SIG-M5 (cell line): ENCODE results near the gene AREL1.

Experiments
- DNase-seq: peaks from one replicate; lab custom pipeline; 2025; lab: John Stamatoyannopoulos, UW

AREL1 gene

DNA sequence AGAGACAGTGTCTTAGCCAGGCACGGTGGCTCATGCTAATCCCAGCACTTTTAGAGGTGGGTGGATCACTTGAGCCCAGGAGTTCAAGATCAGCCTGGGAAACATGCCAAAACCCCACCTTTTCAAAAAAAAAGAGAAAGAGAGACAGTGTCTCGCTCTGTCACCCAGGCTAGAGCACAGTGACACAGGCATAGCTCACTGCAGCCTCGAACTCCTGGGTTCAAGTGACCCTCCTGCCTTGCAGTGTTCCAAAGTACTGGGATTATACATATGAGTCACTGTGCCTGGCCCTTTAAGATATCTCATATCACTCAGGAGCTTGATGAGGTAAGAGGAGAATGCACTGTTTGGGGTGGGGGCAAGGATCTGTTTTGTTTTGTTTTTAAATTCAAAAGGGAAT lies 52.7 kb downstream of the AREL1 start:
- no peak for DNase-seq

- DNase-seq, result no peak
Observed at GRCh38 chr14:74658535-74659131, 54.2 kb downstream of the AREL1 start.

DNA sequence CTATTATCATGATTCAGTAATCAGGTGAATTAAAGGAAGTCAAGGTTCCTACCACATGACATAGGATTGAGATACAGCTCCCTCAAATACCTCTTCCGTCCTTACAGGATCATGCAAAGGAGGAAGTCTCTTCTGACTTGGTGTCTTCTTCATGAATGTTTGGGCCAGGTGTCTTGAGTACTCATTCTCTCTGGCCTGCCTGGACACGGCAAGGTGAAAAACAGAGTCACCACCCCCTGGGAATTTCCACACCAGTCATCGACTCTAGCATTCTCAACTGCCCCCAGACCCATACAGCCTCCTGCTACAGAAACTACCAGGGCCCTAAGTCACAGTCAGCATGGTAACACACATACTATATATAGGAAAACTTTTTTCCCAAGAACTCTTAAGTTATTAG lies 55.9 kb downstream of the AREL1 start:
- no peak for DNase-seq

- no peak for DNase-seq
Observed at GRCh38 chr14:74655599-74656395, 57.1 kb downstream of the AREL1 start.

DNA sequence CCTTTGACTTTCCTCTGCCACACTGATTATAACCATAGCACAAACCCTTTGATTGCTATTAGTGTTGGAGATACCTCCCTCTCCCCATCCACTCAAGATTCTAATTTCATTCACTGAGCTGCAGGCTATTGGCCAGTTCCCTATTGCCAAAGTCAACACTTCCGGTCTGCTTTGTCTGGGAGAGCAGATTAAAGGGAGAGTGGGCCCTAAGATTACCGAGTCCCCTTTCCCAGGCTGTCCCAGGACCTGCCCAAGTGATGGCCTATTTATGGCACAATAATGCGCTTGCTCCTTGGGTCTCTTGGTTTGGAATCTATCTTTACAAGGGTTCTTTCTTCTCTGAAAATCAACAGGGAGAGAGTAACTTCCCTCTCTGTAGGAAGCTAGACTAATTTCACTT lies 57.9 kb downstream of the AREL1 start:
- DNase-seq, result no peak

DNA sequence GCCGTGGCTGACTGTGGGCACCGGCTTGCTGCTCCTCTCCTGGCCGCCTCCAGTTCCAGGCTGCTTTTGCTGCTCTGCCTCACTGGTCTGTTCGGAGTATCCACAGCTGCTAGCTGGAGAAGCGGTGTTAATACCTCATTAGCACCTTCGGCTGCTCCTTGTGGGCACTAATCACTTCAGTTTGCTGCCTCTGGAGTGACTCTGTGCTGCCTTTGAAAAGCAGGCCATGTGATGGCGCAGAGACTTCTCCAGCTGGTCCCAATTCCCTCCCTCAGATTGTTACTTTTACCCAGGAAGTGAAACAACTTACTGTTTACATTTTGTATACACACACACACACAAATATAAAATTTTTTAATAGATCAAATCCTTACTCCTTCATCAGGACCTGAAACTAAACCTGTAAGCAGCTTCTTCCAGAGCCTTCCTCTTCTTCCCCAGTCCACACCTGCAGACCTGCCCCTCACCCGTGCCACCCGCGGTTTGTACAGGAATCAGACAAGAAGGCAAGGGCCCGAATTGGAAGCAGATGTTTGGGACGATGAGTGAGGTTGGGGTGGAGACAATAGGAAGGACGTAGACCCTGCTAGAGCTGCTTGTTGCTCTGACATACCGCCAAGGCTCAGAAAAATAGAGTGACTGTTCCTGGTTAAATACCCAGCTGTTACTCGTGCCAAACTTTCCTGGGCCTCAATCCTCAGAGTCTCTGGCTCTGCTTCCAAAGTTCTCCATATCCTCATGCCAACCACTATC lies 59.3 kb downstream of the AREL1 start:
- no peak for DNase-seq

GRCh38 chr14:74652541-74652940 lies 60.3 kb downstream of the AREL1 start:
- no peak for DNase-seq

DNA sequence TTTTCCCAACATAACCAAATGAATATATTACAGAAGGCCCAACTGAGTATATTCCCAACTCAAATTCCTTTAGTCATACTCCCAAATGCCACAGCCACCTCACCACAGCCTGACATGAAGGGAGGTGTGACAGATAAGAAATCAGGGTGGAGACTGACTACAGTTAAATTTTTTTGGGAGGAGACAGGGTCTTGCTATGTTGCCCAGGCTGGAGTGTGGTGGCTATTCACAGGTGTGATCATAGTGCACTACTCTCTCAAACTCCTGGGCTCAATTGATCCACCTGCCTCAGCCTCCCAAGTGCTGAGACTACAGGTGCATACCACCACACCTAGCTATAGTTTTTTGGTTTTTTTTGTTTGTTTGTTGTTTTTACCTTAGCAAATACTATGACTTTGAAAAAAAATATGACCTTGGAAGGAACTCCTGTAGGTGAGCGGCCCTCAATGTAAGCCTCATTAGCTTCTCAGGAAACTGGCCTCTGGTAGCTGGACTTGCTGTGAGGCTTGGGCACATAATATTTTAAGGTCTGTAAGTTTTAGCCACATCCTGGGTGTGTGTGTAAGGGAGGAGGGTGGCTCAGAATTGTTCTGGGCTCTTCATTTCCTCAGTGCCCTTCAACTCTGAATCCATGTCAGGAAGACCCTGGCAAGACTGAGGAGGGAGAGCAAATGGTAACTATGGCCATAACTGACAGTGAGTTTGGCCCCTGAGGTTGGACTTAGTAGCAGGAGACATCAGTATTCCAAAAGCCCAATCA lies 61.8 kb downstream of the AREL1 start:
- DNase-seq, result no peak

DNA sequence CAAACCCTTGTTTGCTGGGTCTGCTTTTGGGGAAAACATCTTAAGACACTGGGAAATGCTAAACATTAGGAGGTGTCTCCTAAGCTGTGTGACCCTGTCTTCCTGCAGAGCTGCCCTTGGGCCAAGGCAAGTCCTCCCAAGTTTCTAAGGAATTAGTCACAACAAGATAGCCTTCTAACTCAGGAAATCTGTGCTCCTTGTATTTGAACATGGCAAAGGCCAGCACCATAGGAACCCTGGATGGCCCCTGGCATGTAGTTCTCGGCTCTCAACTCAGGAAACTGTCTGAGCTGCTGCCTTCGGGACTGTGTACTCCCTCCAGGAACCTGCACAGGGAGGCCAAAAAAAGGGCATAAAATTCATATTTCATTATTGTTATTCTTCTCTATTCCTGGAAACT lies 63.2 kb downstream of the AREL1 start:
- no peak for DNase-seq

GRCh38 chr14:74649167-74649566 lies 63.7 kb downstream of the AREL1 start:
- DNase-seq, result no peak

GRCh38 chr14:74648601-74649000 lies 64.3 kb downstream of the AREL1 start:
- no peak for DNase-seq

DNA sequence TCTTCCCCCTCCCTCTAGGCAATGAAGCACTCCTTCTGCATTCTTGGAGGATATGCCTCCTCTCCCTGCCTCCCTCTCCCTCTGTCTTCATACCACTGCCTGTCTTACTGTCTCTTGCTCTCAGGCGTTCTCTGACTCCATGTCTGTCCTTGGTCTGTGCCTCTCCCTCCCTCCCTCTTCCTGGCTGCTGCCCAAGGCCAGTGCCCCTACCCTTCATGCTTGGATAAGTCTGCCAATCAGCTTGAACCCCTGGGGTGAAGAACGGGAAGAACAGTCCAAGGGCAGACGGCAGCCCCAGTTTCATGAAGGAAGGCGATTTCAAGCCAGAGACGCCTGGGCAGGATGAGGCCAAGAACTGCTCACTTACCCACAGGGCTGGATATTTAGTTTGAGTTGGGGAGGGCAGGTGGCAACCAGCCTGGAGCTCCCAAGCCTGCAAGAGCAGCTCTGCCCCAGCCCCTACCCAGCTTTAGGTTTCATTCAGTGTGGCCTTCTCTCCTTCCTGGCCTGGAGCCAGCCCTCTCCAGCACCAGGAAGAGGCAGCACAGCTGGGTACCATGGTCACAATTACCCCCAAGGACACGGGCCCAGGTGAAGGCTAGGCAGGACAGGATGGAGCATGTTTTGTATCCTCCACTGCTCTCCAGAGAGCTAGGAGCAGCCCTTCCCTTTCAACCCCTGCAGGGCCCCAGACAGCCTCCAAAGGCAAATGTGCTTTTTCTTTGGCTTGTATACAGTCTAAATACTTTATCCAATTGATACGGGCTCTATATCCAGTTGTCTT lies 65.0 kb downstream of the AREL1 start:
- DNase-seq, result no peak

DNA sequence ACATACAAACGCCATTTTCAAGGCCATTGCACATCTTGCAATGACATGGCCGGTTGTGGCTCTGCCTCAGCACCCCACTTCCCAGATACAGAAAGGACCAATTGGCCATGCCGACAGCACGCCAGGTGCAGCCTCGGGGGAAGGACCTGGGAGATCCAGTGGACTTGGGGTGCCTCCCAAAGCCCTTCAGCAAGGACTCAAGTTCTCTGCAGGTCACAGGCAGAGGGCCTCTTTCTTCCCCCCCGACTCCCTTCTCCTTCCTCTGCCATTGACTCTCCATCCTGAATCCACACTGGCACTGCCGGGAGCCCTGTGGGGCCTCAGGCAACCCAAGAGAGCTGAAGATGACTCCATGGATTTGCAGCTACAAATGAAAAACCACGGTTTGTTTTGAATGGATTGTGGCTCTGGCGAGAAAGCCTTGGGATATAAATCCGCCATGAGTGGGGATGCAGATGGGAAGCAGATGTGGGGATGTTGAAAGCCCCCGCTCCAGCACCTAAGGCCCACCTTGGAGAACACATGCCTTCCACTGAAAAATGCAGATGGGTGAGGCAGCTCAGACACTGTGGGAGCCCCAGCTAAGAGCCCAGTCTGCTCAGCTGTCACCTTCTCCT lies 65.7 kb downstream of the AREL1 start:
- no peak for DNase-seq

GRCh38 chr14:74645756-74646470 lies 67.0 kb downstream of the AREL1 start:
- DNase-seq, result no peak

DNA sequence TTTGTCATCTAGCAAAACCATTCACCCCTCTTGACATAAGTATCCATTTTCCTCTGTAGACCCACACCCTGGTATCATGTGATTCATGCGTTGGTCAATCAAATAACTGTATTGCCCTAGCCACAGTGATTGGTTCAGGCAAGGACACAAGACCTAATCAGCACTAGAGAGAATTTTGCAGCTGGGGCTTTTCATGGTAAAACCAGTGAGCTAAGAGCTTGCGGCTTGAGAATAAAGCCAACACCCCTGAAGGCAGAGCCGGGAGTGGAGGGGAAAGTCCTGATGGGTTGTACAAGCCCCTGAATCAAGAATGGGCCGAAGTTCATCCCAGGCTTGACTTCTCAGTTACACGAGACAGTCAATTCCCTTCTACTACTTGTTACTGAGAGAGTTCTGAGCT lies 67.6 kb downstream of the AREL1 start:
- no peak for DNase-seq

GRCh38 chr14:74641601-74642391 lies 71.1 kb downstream of the AREL1 start:
- no peak for DNase-seq

- DNase-seq, result no peak
Observed at GRCh38 chr14:74638966-74639365, 73.9 kb downstream of the AREL1 start.

DNA sequence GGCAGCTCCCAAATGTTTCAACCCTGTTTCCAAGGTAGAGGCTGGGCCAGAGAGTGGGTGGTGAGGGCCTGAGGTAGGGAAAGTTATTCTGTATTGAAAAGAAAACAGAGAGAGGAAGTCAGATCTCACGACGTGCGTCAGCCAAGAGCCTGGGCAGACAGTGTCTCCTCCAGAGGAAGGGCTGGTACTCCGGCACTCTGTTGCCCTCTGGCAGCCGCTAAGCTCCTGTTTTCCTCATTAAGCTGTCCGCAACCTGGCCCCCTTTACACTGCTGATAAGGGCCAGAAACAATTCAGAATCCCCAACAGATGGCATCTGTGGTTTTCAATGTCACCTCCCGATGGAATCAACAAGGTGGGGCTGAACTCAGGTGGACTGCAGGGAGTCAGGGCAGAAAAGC lies 74.8 kb downstream of the AREL1 start:
- no peak for DNase-seq

GRCh38 chr14:74637178-74637550 lies 75.7 kb downstream of the AREL1 start:
- no peak for DNase-seq
